MM.1S (cell line): ENCODE measurements around the gene IL20RB.

Experiments used
- DNase-seq: peaks from one replicate; pipeline ENCODE4 v3.0.0-alpha.2; 2015
- H2AFZ ChIP-seq: fragments of 300-600 bp; sonication (generic); 2 replicates; pipeline ENCODE4 v1.6.0; 2016; ENCODE audit warnings: antibody characterized with exemption, low read length
- H3F3A ChIP-seq: fragments of 300-600 bp; sonication (generic); 2 replicates; pipeline ENCODE4 v1.6.1; 2016; ENCODE audit warnings: mild to moderate bottlenecking, antibody characterized with exemption, low read length, moderate library complexity, mixed read lengths; ENCODE audit not compliant: insufficient read depth
- H3K27ac ChIP-seq: fragments of 300-600 bp; sonication (generic); 2 replicates; pipeline ENCODE4 v1.5.1; 2016; ENCODE audit warnings: mild to moderate bottlenecking, low read length
- H3K27me3 ChIP-seq: fragments of 300-600 bp; sonication (generic); replicated peaks from 2 replicates; pipeline ENCODE4 v1.6.0; 2016; ENCODE audit warnings: low read length; ENCODE audit not compliant: insufficient read depth
- H3K36me3 ChIP-seq: fragments of 300-600 bp; sonication (generic); replicated peaks from 2 replicates; pipeline ENCODE4 v1.6.1; 2016; ENCODE audit warnings: mild to moderate bottlenecking, low read length, mixed read lengths; ENCODE audit not compliant: insufficient read depth
- H3K4me1 ChIP-seq: fragments of 300-600 bp; sonication (generic); 2 replicates; pipeline ENCODE4 v1.6.1; 2016; ENCODE audit warnings: low read length, mixed read lengths
- H3K4me2 ChIP-seq: fragments of 300-600 bp; sonication (generic); 2 replicates; pipeline ENCODE4 v1.6.0; 2016; ENCODE audit warnings: low read depth, low read length
- H3K4me3 ChIP-seq: fragments of 300-600 bp; sonication (generic); 2 replicates; pipeline ENCODE4 v1.5.1; 2016; ENCODE audit warnings: low read length, mixed read lengths
- H3K79me2 ChIP-seq: fragments of 300-600 bp; sonication (generic); 2 replicates; pipeline ENCODE4 v1.6.1; 2016; ENCODE audit warnings: mixed run types, low read length, mixed read lengths
- H3K9ac ChIP-seq: fragments of 300-600 bp; sonication (generic); 2 replicates; pipeline ENCODE4 v1.6.1; 2016; ENCODE audit warnings: low read length, mixed read lengths
- H3K9me2 ChIP-seq: fragments of 300-600 bp; sonication (generic); replicated peaks from 2 replicates; pipeline ENCODE4 v1.6.1; 2016; ENCODE audit warnings: mild to moderate bottlenecking, low read length, mixed read lengths; ENCODE audit not compliant: insufficient read depth
- H3K9me3 ChIP-seq: fragments of 300-600 bp; sonication (generic); replicated peaks from 2 replicates; pipeline ENCODE4 v1.6.1; 2016; ENCODE audit warnings: mild to moderate bottlenecking, low read length, mixed read lengths; ENCODE audit not compliant: insufficient read depth
- H4K20me1 ChIP-seq: fragments of 300-600 bp; sonication (generic); 2 replicates; pipeline ENCODE4 v1.6.1; 2016; ENCODE audit warnings: mild to moderate bottlenecking, low read length, moderate library complexity, mixed read lengths; ENCODE audit not compliant: insufficient read depth
- EZH2 ChIP-seq: fragments of 300-600 bp; sonication (generic); optimal IDR thresholded peaks from 2 replicates; pipeline ENCODE3; 2017; ENCODE audit warnings: low read depth, mild to moderate bottlenecking, antibody characterized with exemption, low read length, mixed read lengths
- EZH2phosphoT487 ChIP-seq: fragments of 300-600 bp; sonication (generic); IDR thresholded peaks from 2 replicates; pipeline ENCODE4 v1.6.1; 2018; ENCODE audit warnings: antibody characterized with exemption, low read length
- TF ChIP-seq, protein P1 (sequence below): fragments of 300-600 bp; sonication (generic); IDR thresholded peaks from 2 replicates; pipeline ENCODE4 v1.5.1; 2016; ENCODE audit warnings: antibody characterized with exemption, low read length, mixed read lengths

IL20RB gene

GRCh38 chr3:136954980-136955780, 2.6 kb upstream of the IL20RB start:
- H3F3A ChIP-seq = no peaks in the 10 kb centered on the region
- TF ChIP-seq EZH2 (no peak), EZH2phosphoT487 (no peak)
- TF ChIP-seq, protein P1, sequence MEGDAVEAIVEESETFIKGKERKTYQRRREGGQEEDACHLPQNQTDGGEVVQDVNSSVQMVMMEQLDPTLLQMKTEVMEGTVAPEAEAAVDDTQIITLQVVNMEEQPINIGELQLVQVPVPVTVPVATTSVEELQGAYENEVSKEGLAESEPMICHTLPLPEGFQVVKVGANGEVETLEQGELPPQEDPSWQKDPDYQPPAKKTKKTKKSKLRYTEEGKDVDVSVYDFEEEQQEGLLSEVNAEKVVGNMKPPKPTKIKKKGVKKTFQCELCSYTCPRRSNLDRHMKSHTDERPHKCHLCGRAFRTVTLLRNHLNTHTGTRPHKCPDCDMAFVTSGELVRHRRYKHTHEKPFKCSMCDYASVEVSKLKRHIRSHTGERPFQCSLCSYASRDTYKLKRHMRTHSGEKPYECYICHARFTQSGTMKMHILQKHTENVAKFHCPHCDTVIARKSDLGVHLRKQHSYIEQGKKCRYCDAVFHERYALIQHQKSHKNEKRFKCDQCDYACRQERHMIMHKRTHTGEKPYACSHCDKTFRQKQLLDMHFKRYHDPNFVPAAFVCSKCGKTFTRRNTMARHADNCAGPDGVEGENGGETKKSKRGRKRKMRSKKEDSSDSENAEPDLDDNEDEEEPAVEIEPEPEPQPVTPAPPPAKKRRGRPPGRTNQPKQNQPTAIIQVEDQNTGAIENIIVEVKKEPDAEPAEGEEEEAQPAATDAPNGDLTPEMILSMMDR = no peak
- no peaks in the 10 kb centered on the region for H3K9me2 ChIP-seq
- no peak overlapping the region for H2AFZ ChIP-seq
- peaks cover 4% of the 10 kb centered on the region; the same call in 1 of the 2 replicates for H3K4me1 ChIP-seq
- no peak overlapping the region for H3K9ac ChIP-seq
- H4K20me1 ChIP-seq = no peaks in the 10 kb centered on the region
- no peak overlapping the region for H3K27ac ChIP-seq
- H3K4me2 ChIP-seq = no peak overlapping the region
- no peaks in the 10 kb centered on the region for H3K36me3 ChIP-seq
- no peaks in the 10 kb centered on the region for H3K9me3 ChIP-seq
- H3K27me3 ChIP-seq = no peaks in the 10 kb centered on the region
- H3K79me2 ChIP-seq = no peaks in the 10 kb centered on the region
- no peak for DNase-seq
- H3K4me3 ChIP-seq = no peak overlapping the region

DNA sequence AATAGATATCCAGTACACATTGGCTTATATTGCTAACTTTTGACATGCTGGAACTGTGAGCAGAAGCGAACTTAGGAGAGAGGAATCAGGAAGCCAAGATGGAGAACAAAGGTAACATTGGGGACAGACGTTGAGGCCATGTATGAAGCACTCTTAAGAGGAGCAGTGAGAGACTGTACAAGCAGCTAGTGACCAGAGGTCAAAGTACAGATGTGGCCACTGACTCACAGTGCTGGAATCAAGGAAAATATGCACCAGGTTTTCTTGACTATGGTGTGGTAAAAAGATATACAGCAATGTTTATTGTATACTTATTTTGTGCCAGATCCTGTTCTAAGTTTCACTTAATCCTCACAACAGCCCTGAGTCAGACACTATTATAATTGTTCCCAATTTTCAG, 2.0 kb upstream of the IL20RB start:
- TF ChIP-seq EZH2 (no peak), EZH2phosphoT487 (no peak)
- TF ChIP-seq, protein P1 = no peak
- Histone ChIP-seq H3K4me2 (no peak overlapping the region), H4K20me1 (no peaks in the 10 kb centered on the region), H3F3A (no peaks in the 10 kb centered on the region), H3K9ac (no peak overlapping the region), H3K4me3 (no peak overlapping the region), H3K4me1 (no peaks in the 10 kb centered on the region), H3K79me2 (no peaks in the 10 kb centered on the region), H3K9me2 (no peaks in the 10 kb centered on the region), H2AFZ (no peak overlapping the region), H3K27me3 (no peaks in the 10 kb centered on the region), H3K27ac (no peak overlapping the region), H3K36me3 (no peaks in the 10 kb centered on the region), H3K9me3 (no peaks in the 10 kb centered on the region)
- DNase-seq = no peak

DNA sequence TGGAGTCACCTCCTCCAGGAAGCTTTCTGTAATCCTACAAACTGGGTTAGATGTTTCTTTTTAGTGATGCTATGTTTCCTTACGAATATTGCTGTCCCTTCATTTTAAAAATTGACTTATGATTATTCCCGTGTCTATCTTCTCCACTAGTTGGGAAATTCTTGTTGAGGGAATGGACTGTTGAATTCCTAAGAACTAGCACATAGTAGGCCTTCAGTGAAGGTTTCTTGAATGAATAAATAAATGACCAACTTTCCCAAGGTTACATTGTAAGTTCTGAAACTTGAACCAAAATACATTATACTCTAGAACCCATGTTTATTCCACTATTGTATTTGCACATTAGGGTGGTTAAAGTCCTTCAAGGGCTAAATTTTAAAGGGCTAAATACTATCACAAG, 812 bp upstream of the IL20RB start:
- no peak overlapping the region for H3K4me3 ChIP-seq
- H3K27ac ChIP-seq = no peak overlapping the region
- no peaks in the 10 kb centered on the region for H3K27me3 ChIP-seq
- no peak overlapping the region for H2AFZ ChIP-seq
- no peak overlapping the region for H3K4me2 ChIP-seq
- no peak overlapping the region for H3K9ac ChIP-seq
- no peaks in the 10 kb centered on the region for H3K79me2 ChIP-seq
- no peaks in the 10 kb centered on the region for H4K20me1 ChIP-seq
- no peaks in the 10 kb centered on the region for H3K4me1 ChIP-seq
- H3K36me3 ChIP-seq = no peaks in the 10 kb centered on the region
- no peaks in the 10 kb centered on the region for H3K9me3 ChIP-seq
- no peaks in the 10 kb centered on the region for H3K9me2 ChIP-seq
- DNase-seq = no peak
- TF ChIP-seq, protein P1 = no peak
- TF ChIP-seq EZH2phosphoT487 (no peak), EZH2 (no peak)
- H3F3A ChIP-seq = no peaks in the 10 kb centered on the region
